Measurements from ENCODE around the gene RHOJ.

RHOJ gene

GRCh38 chr14:63224196-63224595 lies 20.0 kb downstream of the RHOJ start:
- H3K27me3 ChIP-seq (ENCODE audit: control insufficient read depth, insufficient read depth, low read length, poor library complexity, severe bottlenecking): no peaks in the 10 kb centered on the region
- H3K9me3 ChIP-seq (ENCODE audit: control insufficient read depth, low read length): no peaks in the 10 kb centered on the region
- no peak overlapping the region for H3K4me3 ChIP-seq (ENCODE audit: insufficient read depth, low read depth, low read length)
- no peak overlapping the region for H3K27ac ChIP-seq (ENCODE audit: insufficient read depth, low read depth, low read length, poor library complexity, severe bottlenecking)
- no peaks in the 10 kb centered on the region for H3K4me1 ChIP-seq (ENCODE audit: control insufficient read depth, insufficient read depth, low read length)
- no peaks in the 10 kb centered on the region for H3K36me3 ChIP-seq (ENCODE audit: control insufficient read depth, insufficient read depth, low read length)
- WGBS, 2 experiments: 69 to 82% methylated on average over 4 of the region's 4 CpGs

- Histone ChIP-seq H3K9me3 (ENCODE audit: control insufficient read depth, low read length) (no peaks in the 10 kb centered on the region), H3K36me3 (ENCODE audit: control insufficient read depth, insufficient read depth, low read length) (no peaks in the 10 kb centered on the region), H3K27ac (ENCODE audit: insufficient read depth, low read depth, low read length, poor library complexity, severe bottlenecking) (no peak overlapping the region), H3K4me3 (ENCODE audit: insufficient read depth, low read depth, low read length) (no peak overlapping the region), H3K27me3 (ENCODE audit: control insufficient read depth, insufficient read depth, low read length, poor library complexity, severe bottlenecking) (no peaks in the 10 kb centered on the region), H3K4me1 (ENCODE audit: control insufficient read depth, insufficient read depth, low read length) (no peaks in the 10 kb centered on the region)
- WGBS, 2 experiments: 91 to 98% methylated on average over 1 to 2 of the region's 2 CpGs
Observed at GRCh38 chr14:63228217-63228616, 24.0 kb downstream of the RHOJ start.

GRCh38 chr14:63229330-63230059 lies 25.3 kb downstream of the RHOJ start:
- no peaks in the 10 kb centered on the region for H3K27me3 ChIP-seq (ENCODE audit: control insufficient read depth, insufficient read depth, low read length, poor library complexity, severe bottlenecking)
- no peaks in the 10 kb centered on the region for H3K4me1 ChIP-seq (ENCODE audit: control insufficient read depth, insufficient read depth, low read length)
- H3K4me3 ChIP-seq (ENCODE audit: insufficient read depth, low read depth, low read length): no peak overlapping the region
- no peaks in the 10 kb centered on the region for H3K36me3 ChIP-seq (ENCODE audit: control insufficient read depth, insufficient read depth, low read length)
- H3K9me3 ChIP-seq (ENCODE audit: control insufficient read depth, low read length): no peaks in the 10 kb centered on the region
- no peak overlapping the region for H3K27ac ChIP-seq (ENCODE audit: insufficient read depth, low read depth, low read length, poor library complexity, severe bottlenecking)
- 94 to 95% methylated on average over 5 of the region's 5 CpGs for WGBS, 2 experiments

- no peak overlapping the region for H3K4me3 ChIP-seq (ENCODE audit: insufficient read depth, low read depth, low read length)
- H3K27ac ChIP-seq (ENCODE audit: insufficient read depth, low read depth, low read length, poor library complexity, severe bottlenecking): no peak overlapping the region
- 89 to 93% methylated on average over 3 of the region's 3 CpGs for WGBS, 2 experiments
- H3K4me1 ChIP-seq (ENCODE audit: control insufficient read depth, insufficient read depth, low read length): no peaks in the 10 kb centered on the region
- no peaks in the 10 kb centered on the region for H3K9me3 ChIP-seq (ENCODE audit: control insufficient read depth, low read length)
- H3K27me3 ChIP-seq (ENCODE audit: control insufficient read depth, insufficient read depth, low read length, poor library complexity, severe bottlenecking): no peaks in the 10 kb centered on the region
- no peaks in the 10 kb centered on the region for H3K36me3 ChIP-seq (ENCODE audit: control insufficient read depth, insufficient read depth, low read length)
Observed at GRCh38 chr14:63231766-63232165, 27.5 kb downstream of the RHOJ start.

GRCh38 chr14:63237791-63238190 lies 33.5 kb downstream of the RHOJ start:
- H3K27ac ChIP-seq (ENCODE audit: insufficient read depth, low read depth, low read length, poor library complexity, severe bottlenecking): no peak overlapping the region
- no peaks in the 10 kb centered on the region for H3K9me3 ChIP-seq (ENCODE audit: control insufficient read depth, low read length)
- WGBS, 2 experiments: 83 to 92% methylated on average over 7 of the region's 7 CpGs
- no peaks in the 10 kb centered on the region for H3K4me1 ChIP-seq (ENCODE audit: control insufficient read depth, insufficient read depth, low read length)
- H3K4me3 ChIP-seq (ENCODE audit: insufficient read depth, low read depth, low read length): no peak overlapping the region
- H3K27me3 ChIP-seq (ENCODE audit: control insufficient read depth, insufficient read depth, low read length, poor library complexity, severe bottlenecking): no peaks in the 10 kb centered on the region
- no peaks in the 10 kb centered on the region for H3K36me3 ChIP-seq (ENCODE audit: control insufficient read depth, insufficient read depth, low read length)

GRCh38 chr14:63240221-63240620 lies 36.0 kb downstream of the RHOJ start:
- H3K36me3 ChIP-seq (ENCODE audit: control insufficient read depth, insufficient read depth, low read length): no peaks in the 10 kb centered on the region
- H3K4me3 ChIP-seq (ENCODE audit: insufficient read depth, low read depth, low read length): no peak overlapping the region
- no peaks in the 10 kb centered on the region for H3K27me3 ChIP-seq (ENCODE audit: control insufficient read depth, insufficient read depth, low read length, poor library complexity, severe bottlenecking)
- 94 to 100% methylated on average over 2 of the region's 2 CpGs for WGBS, 2 experiments
- no peaks in the 10 kb centered on the region for H3K4me1 ChIP-seq (ENCODE audit: control insufficient read depth, insufficient read depth, low read length)
- H3K9me3 ChIP-seq (ENCODE audit: control insufficient read depth, low read length): no peaks in the 10 kb centered on the region
- no peak overlapping the region for H3K27ac ChIP-seq (ENCODE audit: insufficient read depth, low read depth, low read length, poor library complexity, severe bottlenecking)

GRCh38 chr14:63241096-63241495 lies 36.9 kb downstream of the RHOJ start:
- Histone ChIP-seq H3K4me1 (ENCODE audit: control insufficient read depth, insufficient read depth, low read length) (no peaks in the 10 kb centered on the region), H3K27me3 (ENCODE audit: control insufficient read depth, insufficient read depth, low read length, poor library complexity, severe bottlenecking) (no peaks in the 10 kb centered on the region), H3K4me3 (ENCODE audit: insufficient read depth, low read depth, low read length) (no peak overlapping the region), H3K36me3 (ENCODE audit: control insufficient read depth, insufficient read depth, low read length) (no peaks in the 10 kb centered on the region), H3K27ac (ENCODE audit: insufficient read depth, low read depth, low read length, poor library complexity, severe bottlenecking) (no peak overlapping the region), H3K9me3 (ENCODE audit: control insufficient read depth, low read length) (no peaks in the 10 kb centered on the region)
- 95 to 96% methylated on average over 4 of the region's 4 CpGs for WGBS, 2 experiments

GRCh38 chr14:63243646-63244045 lies 39.4 kb downstream of the RHOJ start:
- H3K27ac ChIP-seq (ENCODE audit: insufficient read depth, low read depth, low read length, poor library complexity, severe bottlenecking): no peak overlapping the region
- H3K36me3 ChIP-seq (ENCODE audit: control insufficient read depth, insufficient read depth, low read length): no peaks in the 10 kb centered on the region
- WGBS, 2 experiments: 81 to 88% methylated on average over 5 of the region's 5 CpGs
- H3K27me3 ChIP-seq (ENCODE audit: control insufficient read depth, insufficient read depth, low read length, poor library complexity, severe bottlenecking): no peaks in the 10 kb centered on the region
- no peak overlapping the region for H3K4me3 ChIP-seq (ENCODE audit: insufficient read depth, low read depth, low read length)
- H3K4me1 ChIP-seq (ENCODE audit: control insufficient read depth, insufficient read depth, low read length): no peaks in the 10 kb centered on the region
- H3K9me3 ChIP-seq (ENCODE audit: control insufficient read depth, low read length): no peaks in the 10 kb centered on the region

- WGBS, 2 experiments: 83 to 88% methylated on average over 1 of the region's 1 CpG
- H3K4me3 ChIP-seq (ENCODE audit: insufficient read depth, low read depth, low read length): no peak overlapping the region
Observed at GRCh38 chr14:63245893-63246292, 41.6 kb downstream of the RHOJ start.

GRCh38 chr14:63248211-63248610 lies 44.0 kb downstream of the RHOJ start:
- H3K27me3 ChIP-seq (ENCODE audit: control insufficient read depth, insufficient read depth, low read length, poor library complexity, severe bottlenecking): no peaks in the 10 kb centered on the region
- no peak overlapping the region for H3K4me3 ChIP-seq (ENCODE audit: insufficient read depth, low read depth, low read length)
- no peak overlapping the region for H3K27ac ChIP-seq (ENCODE audit: insufficient read depth, low read depth, low read length, poor library complexity, severe bottlenecking)
- H3K4me1 ChIP-seq (ENCODE audit: control insufficient read depth, insufficient read depth, low read length): no peaks in the 10 kb centered on the region
- H3K9me3 ChIP-seq (ENCODE audit: control insufficient read depth, low read length): no peaks in the 10 kb centered on the region
- no peaks in the 10 kb centered on the region for H3K36me3 ChIP-seq (ENCODE audit: control insufficient read depth, insufficient read depth, low read length)
- 88% methylated on average over 1 of the region's 1 CpG; no CpG with 5 or more reads in 1 of the 2 experiments for WGBS, 2 experiments

More at GRCh38 chr14:63245893-63246292, 41.6 kb downstream of the RHOJ start:
- H3K4me1 ChIP-seq (ENCODE audit: control insufficient read depth, insufficient read depth, low read length): no peaks in the 10 kb centered on the region
- no peaks in the 10 kb centered on the region for H3K27me3 ChIP-seq (ENCODE audit: control insufficient read depth, insufficient read depth, low read length, poor library complexity, severe bottlenecking)
- no peak overlapping the region for H3K27ac ChIP-seq (ENCODE audit: insufficient read depth, low read depth, low read length, poor library complexity, severe bottlenecking)
- no peaks in the 10 kb centered on the region for H3K36me3 ChIP-seq (ENCODE audit: control insufficient read depth, insufficient read depth, low read length)
- H3K9me3 ChIP-seq (ENCODE audit: control insufficient read depth, low read length): no peaks in the 10 kb centered on the region
